ENCODE data around the gene DDX56. TPM values are rescaled to one million over a fixed set of nuclear protein-coding genes. Genes with fewer than 3 reads are reported as not detected.

The DDX56 gene
- total RNA-seq, 1 experiment from 2014 or later: 147 TPM

DNA sequence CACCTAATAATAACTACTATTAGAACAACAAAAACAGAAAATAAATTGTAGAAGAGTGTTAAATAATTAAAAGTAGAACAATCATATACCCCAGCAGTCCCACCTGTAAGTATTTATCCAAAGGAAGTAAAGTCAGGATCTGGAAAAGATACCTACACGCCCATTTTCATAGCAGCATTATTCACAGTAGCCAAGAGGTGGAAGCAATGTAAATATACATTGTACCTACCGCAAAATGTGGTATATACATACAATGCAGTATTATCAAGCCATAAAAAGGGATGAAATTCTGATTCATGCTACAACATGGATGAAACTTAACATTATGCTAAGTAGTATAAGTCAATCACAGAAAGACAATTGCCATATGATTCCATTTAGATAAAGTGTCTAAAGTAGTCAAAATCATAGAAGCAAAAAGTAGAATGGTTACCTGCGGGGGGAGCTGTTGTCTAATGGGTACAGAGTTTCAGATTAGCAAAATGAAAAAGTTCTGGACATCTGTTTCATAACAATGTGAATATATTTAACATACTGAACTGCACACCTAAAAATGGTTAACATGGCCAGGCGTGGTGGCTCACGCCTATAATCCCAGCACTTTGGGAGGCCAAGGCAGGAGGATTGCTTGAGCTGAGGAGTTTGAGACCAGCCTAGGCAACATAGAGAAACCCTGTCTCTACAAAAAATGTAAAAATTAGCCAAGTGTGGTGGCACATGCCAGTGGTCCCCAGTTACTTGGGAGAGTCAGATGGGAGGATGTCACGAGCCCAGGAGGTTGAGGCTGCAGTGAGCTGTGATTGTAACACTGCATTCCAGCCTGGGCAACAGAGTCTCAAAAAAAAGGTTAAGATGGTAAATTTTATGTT lies 14.4 kb upstream of the DDX56 start:
- intact Hi-C loops (cut with micrococcal nuclease; ENCODE audit: unreplicated experiment) (loop anchor here (5.0 to 10.0 kb wide), 4 partner anchors 164 to 547 kb away; partner anchors contain the start of genes H2AZ2 and PPIA), in situ Hi-C loops (cut with HindIII; ENCODE audit: low pct_unique_long_range_greater_than_20kb, low sequenced_read_pairs) (no loop called here)
- Histone ChIP-seq H3K27ac (ENCODE audit: low read length) (no peak overlapping the region), H3K4me1 (ENCODE audit: control insufficient read depth, insufficient read depth, low read length) (peaks cover 5% of the 10 kb centered on the region; the same call in 1 of the 2 replicates), H3K36me3 (ENCODE audit: control insufficient read depth, insufficient read depth, low read length) (no peaks in the 10 kb centered on the region), H3K9me3 (ENCODE audit: control insufficient read depth, insufficient read depth, low read depth, low read length) (no peaks in the 10 kb centered on the region), H3K27me3 (ENCODE audit: control insufficient read depth, insufficient read depth, low read length) (no peaks in the 10 kb centered on the region), H3K4me3 (ENCODE audit: low read depth in 2 of 2, low read length in 2 of 2) (no peak overlapping the region)
- BruUV-seq (replicated peaks): no TSS peak
- ChIA-PET POLR2A (no interaction called here), CTCF (interaction anchor here (0.6 to 0.8 kb wide), 2 partner anchors 230 to 238 kb away, joined by 3 to 7 read pairs; no protein-coding TSS in a partner anchor)
- ATAC-seq (peak; percentile 88), DNase-seq (ENCODE audit: low read depth, low spot score) (peak; percentile 75)
- TF ChIP-seq CTCF (IDR thresholded peaks at IDR 0.05): peak; percentile 84
- TF ChIP-seq, protein P1, sequence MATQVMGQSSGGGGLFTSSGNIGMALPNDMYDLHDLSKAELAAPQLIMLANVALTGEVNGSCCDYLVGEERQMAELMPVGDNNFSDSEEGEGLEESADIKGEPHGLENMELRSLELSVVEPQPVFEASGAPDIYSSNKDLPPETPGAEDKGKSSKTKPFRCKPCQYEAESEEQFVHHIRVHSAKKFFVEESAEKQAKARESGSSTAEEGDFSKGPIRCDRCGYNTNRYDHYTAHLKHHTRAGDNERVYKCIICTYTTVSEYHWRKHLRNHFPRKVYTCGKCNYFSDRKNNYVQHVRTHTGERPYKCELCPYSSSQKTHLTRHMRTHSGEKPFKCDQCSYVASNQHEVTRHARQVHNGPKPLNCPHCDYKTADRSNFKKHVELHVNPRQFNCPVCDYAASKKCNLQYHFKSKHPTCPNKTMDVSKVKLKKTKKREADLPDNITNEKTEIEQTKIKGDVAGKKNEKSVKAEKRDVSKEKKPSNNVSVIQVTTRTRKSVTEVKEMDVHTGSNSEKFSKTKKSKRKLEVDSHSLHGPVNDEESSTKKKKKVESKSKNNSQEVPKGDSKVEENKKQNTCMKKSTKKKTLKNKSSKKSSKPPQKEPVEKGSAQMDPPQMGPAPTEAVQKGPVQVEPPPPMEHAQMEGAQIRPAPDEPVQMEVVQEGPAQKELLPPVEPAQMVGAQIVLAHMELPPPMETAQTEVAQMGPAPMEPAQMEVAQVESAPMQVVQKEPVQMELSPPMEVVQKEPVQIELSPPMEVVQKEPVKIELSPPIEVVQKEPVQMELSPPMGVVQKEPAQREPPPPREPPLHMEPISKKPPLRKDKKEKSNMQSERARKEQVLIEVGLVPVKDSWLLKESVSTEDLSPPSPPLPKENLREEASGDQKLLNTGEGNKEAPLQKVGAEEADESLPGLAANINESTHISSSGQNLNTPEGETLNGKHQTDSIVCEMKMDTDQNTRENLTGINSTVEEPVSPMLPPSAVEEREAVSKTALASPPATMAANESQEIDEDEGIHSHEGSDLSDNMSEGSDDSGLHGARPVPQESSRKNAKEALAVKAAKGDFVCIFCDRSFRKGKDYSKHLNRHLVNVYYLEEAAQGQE (IDR thresholded peaks at IDR 0.05; ENCODE audit: insufficient read depth in 1 of 2, low read depth in 2 of 2, low read length in 1 of 2): no peak
- TF ChIP-seq SIN3A (IDR thresholded peaks at IDR 0.05; ENCODE audit: borderline replicate concordance, insufficient read depth, low read depth, low read length): no peak

- H3K27ac ChIP-seq (ENCODE audit: low read length): peak overlapping the region; percentile 89
- intact Hi-C loops (cut with micrococcal nuclease; ENCODE audit: unreplicated experiment) (loop anchor here (10.0 kb wide), 1 partner anchor 551 kb away; no protein-coding TSS in a partner anchor), in situ Hi-C loops (cut with HindIII; ENCODE audit: low pct_unique_long_range_greater_than_20kb, low sequenced_read_pairs) (no loop called here)
- peaks cover 13% of the 10 kb centered on the region for H3K4me1 ChIP-seq (ENCODE audit: control insufficient read depth, insufficient read depth, low read length)
- CTCF ChIA-PET: no interaction called here
- H3K4me3 ChIP-seq (ENCODE audit: low read depth in 2 of 2, low read length in 2 of 2): peak overlapping the region; percentile 71 to 90
- TF ChIP-seq POLR2AphosphoS5 (IDR thresholded peaks at IDR 0.05; ENCODE audit: low read depth, low read length): no peak
- H3K27me3 ChIP-seq (ENCODE audit: control insufficient read depth, insufficient read depth, low read length): no peaks in the 10 kb centered on the region
- BruUV-seq (replicated peaks): no TSS peak
- H3K36me3 ChIP-seq (ENCODE audit: control insufficient read depth, insufficient read depth, low read length): peaks cover 11% of the 10 kb centered on the region
- POLR2A ChIA-PET: interaction anchor here (0.6 to 1.7 kb wide), 2 partner anchors 9 to 263 kb away, joined by 3 to 4 read pairs; partner anchors contain the start of gene DDX56
- ATAC-seq (no peak), DNase-seq (ENCODE audit: low read depth, low spot score) (no peak)
- H3K9me3 ChIP-seq (ENCODE audit: control insufficient read depth, insufficient read depth, low read depth, low read length): no peaks in the 10 kb centered on the region
Measured at GRCh38 chr7:44583146-44583865, 9.6 kb upstream of the DDX56 start.
